HG03378 (cell line): ENCODE results near the gene APLP1.
"Not testable (repeated sequence)": the region's sequence is repeated elsewhere in the genome, so short reads cannot be mapped to it uniquely, and the experiment has no call there.

Source experiments
- ATAC-seq: cut with Tn5 transposase; IDR thresholded peaks from one replicate; pipeline ENCODE4 v1.9.1; 2021; ENCODE audit warnings: mild to moderate bottlenecking, moderate library complexity; ENCODE audit not compliant: unreplicated experiment

The APLP1 gene

GRCh38 chr19:35852029-35852780, 16.2 kb upstream of the APLP1 start, which contains the start of gene NPHS1:
Gene NPHS1, minus strand, starts transcription at chr19:35852504. Its CDS starts 667 bp downstream, at chr19:35851837.
- no peak for ATAC-seq

GRCh38 chr19:35853038-35853756, 15.2 kb upstream of the APLP1 start:
- no peak for ATAC-seq

GRCh38 chr19:35856546-35857149, 11.7 kb upstream of the APLP1 start, which contains the start of gene KIRREL2:
Gene KIRREL2, plus strand, starts transcription at chr19:35856911. Its CDS starts 209 bp downstream, at chr19:35857120.
- ATAC-seq = no peak

- no peak for ATAC-seq
Observed at GRCh38 chr19:35858311-35858710, 10.1 kb upstream of the APLP1 start.

- no peak for ATAC-seq
Observed at GRCh38 chr19:35859414-35859813, 9.0 kb upstream of the APLP1 start.

- ATAC-seq = no peak
Observed at GRCh38 chr19:35860436-35860817, 7.9 kb upstream of the APLP1 start.

- no peak for ATAC-seq
Observed at GRCh38 chr19:35860818-35861639, 7.3 kb upstream of the APLP1 start.

- ATAC-seq = no peak
Observed at GRCh38 chr19:35861640-35862160, 6.7 kb upstream of the APLP1 start.

GRCh38 chr19:35862528-35862927, 5.8 kb upstream of the APLP1 start:
- no peak for ATAC-seq

GRCh38 chr19:35863018-35863417, 5.4 kb upstream of the APLP1 start:
- ATAC-seq = no peak

- ATAC-seq = no peak
Observed at GRCh38 chr19:35868823-35869326, 501 bp downstream of the APLP1 start.

GRCh38 chr19:35869327-35870123, 1.2 kb downstream of the APLP1 start:
- ATAC-seq = no peak

GRCh38 chr19:35870124-35870736, 1.9 kb downstream of the APLP1 start:
- ATAC-seq = not testable (repeated sequence)

GRCh38 chr19:35870798-35871197, 2.4 kb downstream of the APLP1 start:
- ATAC-seq = no peak

GRCh38 chr19:35871611-35872010, 3.2 kb downstream of the APLP1 start:
- ATAC-seq = no peak

- no peak for ATAC-seq
Observed at GRCh38 chr19:35872180-35872579, 3.8 kb downstream of the APLP1 start.

GRCh38 chr19:35874392-35874930, 6.1 kb downstream of the APLP1 start:
- no peak for ATAC-seq

GRCh38 chr19:35879068-35879467, 10.7 kb downstream of the APLP1 start:
- ATAC-seq = no peak

GRCh38 chr19:35879770-35880317, 11.5 kb downstream of the APLP1 start:
- no peak for ATAC-seq
